Adrenal gland (tissue), 5 donors: ENCODE data around the gene SPTLC1.

Experiments used
- POLR2A ChIP-seq, 2 donors: fragments of 450-650 bp; IDR thresholded peaks; one replicate each; pipeline ENCODE4 v1.6.1; 2017; ENCODE audit warnings: antibody characterized with exemption in 2 of 2, mild to moderate bottlenecking in 2 of 2, moderate library complexity in 1 of 2
- TF ChIP-seq, protein P1 (sequence below), 6 experiments: fragments of 450-650 bp in 4 of 6; fragments of 200-600 bp in 2 of 6; sonication (generic) in 1 of 6; IDR thresholded peaks; 1 replicate in 5 of 6; 2 replicates in 1 of 6; pipeline versions ENCODE4 v1.5.1 to v1.8.0; 2016 to 2021; ENCODE audit warnings: antibody characterized with exemption in 6 of 6, mild to moderate bottlenecking in 2 of 6, moderate library complexity in 1 of 6
- donor health status: DM: no; HTN: no; CAD: no.

DNA sequence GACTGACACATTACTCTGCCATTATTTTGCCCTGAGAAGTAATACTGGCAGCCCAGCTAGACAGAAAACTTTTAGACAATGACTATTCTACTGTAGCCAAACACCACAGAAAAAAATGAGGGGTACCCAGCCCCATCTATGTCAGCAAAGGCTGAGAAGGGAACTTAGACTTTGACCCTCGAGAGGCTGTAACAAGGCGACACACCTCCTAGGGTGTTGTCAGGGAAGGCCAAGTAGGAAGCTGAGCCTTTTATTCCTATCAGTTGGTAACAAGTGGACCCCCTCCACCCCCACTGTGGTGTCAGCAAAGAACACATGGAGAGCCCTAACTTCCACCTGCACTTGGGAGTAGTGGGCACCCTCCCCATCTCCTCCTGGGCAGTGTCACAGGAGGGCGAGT lies 55.6 kb downstream of the SPTLC1 start:
- TF ChIP-seq, protein P1, sequence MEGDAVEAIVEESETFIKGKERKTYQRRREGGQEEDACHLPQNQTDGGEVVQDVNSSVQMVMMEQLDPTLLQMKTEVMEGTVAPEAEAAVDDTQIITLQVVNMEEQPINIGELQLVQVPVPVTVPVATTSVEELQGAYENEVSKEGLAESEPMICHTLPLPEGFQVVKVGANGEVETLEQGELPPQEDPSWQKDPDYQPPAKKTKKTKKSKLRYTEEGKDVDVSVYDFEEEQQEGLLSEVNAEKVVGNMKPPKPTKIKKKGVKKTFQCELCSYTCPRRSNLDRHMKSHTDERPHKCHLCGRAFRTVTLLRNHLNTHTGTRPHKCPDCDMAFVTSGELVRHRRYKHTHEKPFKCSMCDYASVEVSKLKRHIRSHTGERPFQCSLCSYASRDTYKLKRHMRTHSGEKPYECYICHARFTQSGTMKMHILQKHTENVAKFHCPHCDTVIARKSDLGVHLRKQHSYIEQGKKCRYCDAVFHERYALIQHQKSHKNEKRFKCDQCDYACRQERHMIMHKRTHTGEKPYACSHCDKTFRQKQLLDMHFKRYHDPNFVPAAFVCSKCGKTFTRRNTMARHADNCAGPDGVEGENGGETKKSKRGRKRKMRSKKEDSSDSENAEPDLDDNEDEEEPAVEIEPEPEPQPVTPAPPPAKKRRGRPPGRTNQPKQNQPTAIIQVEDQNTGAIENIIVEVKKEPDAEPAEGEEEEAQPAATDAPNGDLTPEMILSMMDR (IDR thresholded peaks at IDR 0.05) = no peak
- TF ChIP-seq POLR2A (IDR thresholded peaks at IDR 0.05) = no peak
